Measurements from ENCODE around the gene SORD.

DNA sequence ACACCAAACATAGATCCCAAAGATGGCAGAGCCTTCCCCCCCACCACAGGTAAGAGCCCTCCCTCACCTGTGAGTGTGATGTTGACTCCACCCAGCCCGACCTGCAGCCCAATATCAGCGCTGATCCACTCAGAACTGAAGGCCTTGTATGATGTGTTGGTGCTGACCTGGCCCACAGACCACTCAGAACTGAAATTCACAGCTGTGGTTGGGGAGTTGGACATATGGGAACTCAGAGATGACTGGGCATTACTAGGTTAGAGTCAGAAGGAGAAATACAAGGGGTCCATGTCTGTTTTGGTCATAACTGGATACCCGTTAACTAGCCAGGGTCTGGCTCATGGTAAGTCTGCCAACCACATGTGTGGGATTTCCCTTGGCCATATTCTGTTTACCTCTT lies 98.0 kb downstream of the SORD start:
- TF ChIP-seq POLR2AphosphoS5 (IDR thresholded peaks at IDR 0.05; ENCODE audit: low read depth, low read length) (no peak), POLR2A (IDR thresholded peaks at IDR 0.05; ENCODE audit: low read depth, low read length) (no peak)

Measured in GM12892 (cell line).